H9 (cell line): Measurements from ENCODE around the gene HDAC7. TPM values are rescaled to one million over a fixed set of nuclear protein-coding genes. Genes with fewer than 3 reads are reported as not detected.

ENCODE experiments used
- DNase-seq: peaks from one replicate; pipeline ENCODE4 v3.0.0-alpha.2; 2017
- H2AFZ ChIP-seq: one replicate; pipeline ENCODE4 v1.6.1; 2013; ENCODE audit warnings: mild to moderate bottlenecking, low read length, control low read depth, moderate library complexity
- H2AK5ac ChIP-seq: 2 replicates; pipeline ENCODE4 v1.6.1; 2013; ENCODE audit warnings: low read length, control low read depth, mixed read lengths; ENCODE audit not compliant: insufficient read length
- H2BK120ac ChIP-seq: one replicate; pipeline ENCODE4 v1.6.1; 2013; ENCODE audit warnings: low read depth, mild to moderate bottlenecking, low read length, control low read depth, inconsistent platforms; ENCODE audit not compliant: poor library complexity, severe bottlenecking
- H2BK12ac ChIP-seq: 2 replicates; pipeline ENCODE4 v1.6.1; 2013; ENCODE audit warnings: low read length, control low read depth, mixed read lengths, low read depth; ENCODE audit not compliant: insufficient read length
- H2BK15ac ChIP-seq: 2 replicates; pipeline ENCODE4 v1.6.1; 2013; ENCODE audit warnings: low read depth, low read length, control low read depth
- H2BK20ac ChIP-seq: one replicate; pipeline ENCODE4 v1.6.1; 2013; ENCODE audit warnings: low read depth, mild to moderate bottlenecking, low read length, control low read depth, inconsistent platforms; ENCODE audit not compliant: poor library complexity, severe bottlenecking
- H2BK5ac ChIP-seq: 2 replicates; pipeline ENCODE4 v1.6.1; 2013; ENCODE audit warnings: low read length, control low read depth, mixed read lengths; ENCODE audit not compliant: insufficient read length
- H3K14ac ChIP-seq: 2 replicates; pipeline ENCODE4 v1.6.1; 2013; ENCODE audit warnings: low read length, control low read depth; ENCODE audit not compliant: insufficient read depth
- H3K18ac ChIP-seq: 2 replicates; pipeline ENCODE4 v1.6.1; 2013; ENCODE audit warnings: low read depth, mild to moderate bottlenecking, mixed read lengths, low read length, control low read depth; ENCODE audit not compliant: insufficient read length
- H3K23ac ChIP-seq: 2 replicates; pipeline ENCODE4 v1.6.1; 2013; ENCODE audit warnings: low read length, control low read depth, mixed read lengths, low read depth; ENCODE audit not compliant: insufficient read length
- H3K23me2 ChIP-seq: 2 replicates; pipeline ENCODE4 v1.6.1; 2013; ENCODE audit warnings: low read depth, mild to moderate bottlenecking, mixed read lengths, low read length, control low read depth; ENCODE audit not compliant: insufficient read length, poor library complexity, severe bottlenecking
- H3K27ac ChIP-seq: 2 replicates; pipeline ENCODE4 v1.5.1; 2013; ENCODE audit warnings: low read length, control low read depth, mixed read lengths, low read depth; ENCODE audit not compliant: insufficient read length
- H3K27me3 ChIP-seq: 2 replicates; pipeline ENCODE4 v1.6.1; 2013; ENCODE audit warnings: low read length, control low read depth, inconsistent platforms; ENCODE audit not compliant: insufficient read depth
- H3K4ac ChIP-seq: 2 replicates; pipeline ENCODE4 v1.6.1; 2013; ENCODE audit warnings: low read depth, mild to moderate bottlenecking, control low read depth, inconsistent platforms, low read length, moderate library complexity
- H3K4me1 ChIP-seq: 2 replicates; pipeline ENCODE4 v1.6.1; 2013; ENCODE audit warnings: low read length, control low read depth, inconsistent platforms; ENCODE audit not compliant: insufficient read depth
- H3K4me2 ChIP-seq: 2 replicates; pipeline ENCODE4 v1.6.1; 2013; ENCODE audit warnings: low read length, control low read depth, mixed read lengths; ENCODE audit not compliant: insufficient read length, insufficient read depth
- H3K56ac ChIP-seq: 2 replicates; pipeline ENCODE4 v1.6.1; 2013; ENCODE audit warnings: low read depth, mild to moderate bottlenecking, mixed read lengths, low read length, control low read depth; ENCODE audit not compliant: insufficient read length
- H3K79me1 ChIP-seq: 2 replicates; pipeline ENCODE4 v1.6.1; 2013; ENCODE audit warnings: low read depth, mild to moderate bottlenecking, moderate library complexity, low read length, control low read depth, inconsistent platforms; ENCODE audit not compliant: insufficient read depth, poor library complexity, severe bottlenecking
- H3K79me2 ChIP-seq: 2 replicates; pipeline ENCODE4 v1.6.1; 2013; ENCODE audit warnings: low read length, control low read depth, inconsistent platforms; ENCODE audit not compliant: insufficient read depth
- H3K9ac ChIP-seq: 2 replicates; pipeline ENCODE4 v1.6.1; 2013; ENCODE audit warnings: low read length, control low read depth, mixed read lengths; ENCODE audit not compliant: insufficient read length; ENCODE audit errors: extremely low read depth
- H3K9me3 ChIP-seq: one replicate; pipeline ENCODE4 v1.6.1; 2013; ENCODE audit warnings: low read depth, low read length, inconsistent platforms; ENCODE audit not compliant: control insufficient read depth
- H3T11ph ChIP-seq: one replicate; pipeline ENCODE4 v1.6.1; 2013; ENCODE audit warnings: mild to moderate bottlenecking, low read length, control low read depth, inconsistent platforms
- H4K20me1 ChIP-seq: one replicate; pipeline ENCODE4 v1.6.1; 2013; ENCODE audit not compliant: control insufficient read depth, insufficient read length, insufficient read depth
- H4K5ac ChIP-seq: 2 replicates; pipeline ENCODE4 v1.6.1; 2013; ENCODE audit warnings: low read depth, mild to moderate bottlenecking, mixed read lengths, low read length, control low read depth; ENCODE audit not compliant: insufficient read length
- H4K8ac ChIP-seq: replicated peaks from 2 replicates; pipeline ENCODE4 v1.6.1; 2013; ENCODE audit warnings: low read length, control low read depth, mixed read lengths, low read depth; ENCODE audit not compliant: insufficient read length
- H4K91ac ChIP-seq: 2 replicates; pipeline ENCODE4 v1.6.1; 2013; ENCODE audit warnings: low read depth, mild to moderate bottlenecking, moderate library complexity, mixed read lengths, low read length, control low read depth; ENCODE audit not compliant: insufficient read length
- H3K27ac Mint-ChIP-seq, 3 experiments: 2 replicates in 2 of 3; 3 replicates in 1 of 3; pipeline ENCODE4 v1.8.0; 2020 to 2021; ENCODE audit warnings: mixed read lengths in 3 of 3, mild to moderate bottlenecking in 1 of 3, moderate library complexity in 1 of 3
- H3K27me3 Mint-ChIP-seq: 2 replicates; pipeline ENCODE4 v1.8.0; 2021; ENCODE audit warnings: low read depth, mild to moderate bottlenecking, moderate library complexity, mixed read lengths
- H3K36me3 Mint-ChIP-seq, 3 experiments: 2 replicates in 2 of 3; 3 replicates in 1 of 3; pipeline ENCODE4 v1.8.0; 2020 to 2021; ENCODE audit warnings: low read depth in 3 of 3, mixed read lengths in 3 of 3; ENCODE audit not compliant: insufficient read depth in 1 of 3
- H3K4me1 Mint-ChIP-seq, 2 experiments: 2 replicates each; pipeline ENCODE4 v1.8.0; 2020; ENCODE audit warnings: mixed read lengths in 2 of 2
- H3K4me3 Mint-ChIP-seq, 2 experiments: 2 replicates in 1 of 2; 3 replicates in 1 of 2; pipeline ENCODE4 v1.8.0; 2020 to 2021; ENCODE audit warnings: mild to moderate bottlenecking in 2 of 2, mixed read lengths in 2 of 2, moderate library complexity in 1 of 2
- H3K9me3 Mint-ChIP-seq, 2 experiments: 2 replicates in 1 of 2; 3 replicates in 1 of 2; pipeline ENCODE4 v1.8.0; 2020; ENCODE audit warnings: mild to moderate bottlenecking in 2 of 2, mixed read lengths in 2 of 2, moderate library complexity in 1 of 2
- CTCF ChIP-seq: fragments of 200-600 bp; sonication (generic); conservative IDR thresholded peaks from 3 replicates; pipeline ENCODE4 v1.8.0; 2021; ENCODE audit warnings: antibody characterized with exemption, mild to moderate bottlenecking
- WGBS: extraction: QIAGEN DNeasy Blood & Tissue Kit; methylation state at CpG from one replicate; pipeline ENCODE4 v1.1.7; 2013; ENCODE audit warnings: missing lambda C conversion rate, low lambda C conversion rate, mixed read lengths; ENCODE audit not compliant: insufficient read length; ENCODE audit errors: extremely low coverage; 5-methylcytosine and 5-hydroxymethylcytosine counted together
- total RNA-seq: library from RNA; stranded (reverse); gene quantifications from 2 replicates; pipeline ENCODE4 v1.2.1, GENCODE V29; 2021

The HDAC7 gene
- total RNA-seq, 1 experiment from 2014 or later, result 72.1 TPM

GRCh38 chr12:47834199-47834903 is 14.6 kb upstream of the HDAC7 start:
- H2BK5ac ChIP-seq, result no peak overlapping the region
- H2BK20ac ChIP-seq, result no peak overlapping the region
- peaks cover 4% of the 10 kb centered on the region; the same call in 1 of the 2 replicates for H3K4me1 ChIP-seq
- Mint-ChIP-seq H3K9me3 (no peaks in the 10 kb centered on the region; a peak in 3 of 5 replicates), H3K4me1 (peaks cover 18 to 38% of the 10 kb centered on the region in 2 experiments), H3K27me3 (peaks cover under 1% of the 10 kb centered on the region; the same call in 1 of the 2 replicates), H3K27ac (no peak overlapping the region), H3K36me3 (no peaks in the 10 kb centered on the region), H3K4me3 (no peak overlapping the region; a peak in 1 of 5 replicates)
- H3K27me3 ChIP-seq, result no peaks in the 10 kb centered on the region
- H2AK5ac ChIP-seq, result no peak overlapping the region
- H4K91ac ChIP-seq, result no peak overlapping the region
- TF ChIP-seq CTCF, result no peak
- no peak overlapping the region for H2BK12ac ChIP-seq
- WGBS, result no CpG with 5 or more reads among the region's 8 CpGs
- no peak overlapping the region for H3T11ph ChIP-seq
- no peaks in the 10 kb centered on the region for H3K9me3 ChIP-seq
- no peak for DNase-seq
- H2BK120ac ChIP-seq, result no peak overlapping the region
- no peak overlapping the region for H2BK15ac ChIP-seq
- H2AFZ ChIP-seq, result no peak overlapping the region
- no peaks in the 10 kb centered on the region for H3K79me1 ChIP-seq
- no peak overlapping the region for H3K27ac ChIP-seq
- H3K14ac ChIP-seq, result no peak overlapping the region; the same call in 1 of the 2 replicates
- no peaks in the 10 kb centered on the region for H4K20me1 ChIP-seq
- H3K18ac ChIP-seq, result no peak overlapping the region
- no peaks in the 10 kb centered on the region for H3K23me2 ChIP-seq
- H4K5ac ChIP-seq, result no peak overlapping the region
- no peak overlapping the region for H3K9ac ChIP-seq
- H3K23ac ChIP-seq, result no peak overlapping the region
- H3K4me2 ChIP-seq, result no peak overlapping the region
- H3K79me2 ChIP-seq, result no peaks in the 10 kb centered on the region
- no peak overlapping the region for H3K4ac ChIP-seq
- no peak overlapping the region for H3K56ac ChIP-seq
- no peak overlapping the region for H4K8ac ChIP-seq
